ENCODE results near the gene MCHR1. TPM values are rescaled to one million over a fixed set of nuclear protein-coding genes. Genes with fewer than 3 reads are reported as not detected.

Gene MCHR1
- total RNA-seq, 1 experiment from 2014 or later, result not detected

- intact Hi-C loops (cut with micrococcal nuclease; ENCODE audit: unreplicated experiment), result no loop called here
- H3K4me1 ChIP-seq (ENCODE audit: insufficient read depth, low read length, poor library complexity, severe bottlenecking), result peaks cover 26% of the 10 kb centered on the region
- H3K27ac ChIP-seq (ENCODE audit: low read depth, low read length, poor library complexity, severe bottlenecking), result no peak overlapping the region
- H3K27me3 ChIP-seq (replicated peaks; ENCODE audit: insufficient read depth, low read depth, low read length, poor library complexity), result no peaks in the 10 kb centered on the region
- no peaks in the 10 kb centered on the region for H3K9me3 ChIP-seq (ENCODE audit: low read depth, low read length, poor library complexity, severe bottlenecking)
- CTCF ChIA-PET, result interaction anchor here (2.9 kb wide), 1 partner anchor 218 kb away, joined by 21 read pairs; no protein-coding TSS in a partner anchor
- H3K4me3 ChIP-seq (ENCODE audit: low read depth, low read length, poor library complexity, severe bottlenecking), result no peak overlapping the region
- TF ChIP-seq CTCF (conservative IDR thresholded peaks at IDR 0.05; ENCODE audit: low read depth, low read length) (no peak), EZH2 (IDR thresholded peaks at IDR 0.05; ENCODE audit: borderline replicate concordance, low read depth, low read length, poor library complexity, severe bottlenecking) (no peak)
- POLR2A ChIA-PET (ENCODE audit: low non-redundant PET), result no interaction called here
- no peaks in the 10 kb centered on the region for H3K36me3 ChIP-seq (ENCODE audit: insufficient read depth, low read length, poor library complexity, severe bottlenecking)
- BruUV-seq (replicated peaks), result no TSS peak
- no peak for DNase-seq (ENCODE audit: low spot score)
These were observed 2.2 kb downstream of the MCHR1 start for GRCh38 chr22:40681451-40681850.

- no peak for DNase-seq (ENCODE audit: low spot score)
- Histone ChIP-seq H3K36me3 (ENCODE audit: insufficient read depth, low read length, poor library complexity, severe bottlenecking) (no peaks in the 10 kb centered on the region), H3K9me3 (ENCODE audit: low read depth, low read length, poor library complexity, severe bottlenecking) (no peaks in the 10 kb centered on the region), H3K4me3 (ENCODE audit: low read depth, low read length, poor library complexity, severe bottlenecking) (no peak overlapping the region), H3K27ac (ENCODE audit: low read depth, low read length, poor library complexity, severe bottlenecking) (no peak overlapping the region), H3K27me3 (replicated peaks; ENCODE audit: insufficient read depth, low read depth, low read length, poor library complexity) (no peaks in the 10 kb centered on the region), H3K4me1 (ENCODE audit: insufficient read depth, low read length, poor library complexity, severe bottlenecking) (peaks cover 20% of the 10 kb centered on the region)
- intact Hi-C loops (cut with micrococcal nuclease; ENCODE audit: unreplicated experiment), result no loop called here
- ChIA-PET POLR2A (ENCODE audit: low non-redundant PET) (no interaction called here), CTCF (interaction anchor here (1.4 kb wide), 1 partner anchor 75 kb away, joined by 8 read pairs; no protein-coding TSS in a partner anchor)
- no peak for TF ChIP-seq CTCF (conservative IDR thresholded peaks at IDR 0.05; ENCODE audit: low read depth, low read length)
- TF ChIP-seq EZH2 (IDR thresholded peaks at IDR 0.05; ENCODE audit: borderline replicate concordance, low read depth, low read length, poor library complexity, severe bottlenecking), result no peak
- BruUV-seq (replicated peaks), result no TSS peak
These were observed 5.4 kb downstream of the MCHR1 start for GRCh38 chr22:40684728-40685127.

GRCh38 chr22:40685406-40685805, 6.1 kb downstream of the MCHR1 start:
- H3K27ac ChIP-seq (ENCODE audit: low read depth, low read length, poor library complexity, severe bottlenecking), result no peak overlapping the region
- peaks cover 13% of the 10 kb centered on the region for H3K4me1 ChIP-seq (ENCODE audit: insufficient read depth, low read length, poor library complexity, severe bottlenecking)
- no peak for DNase-seq (ENCODE audit: low spot score)
- no peaks in the 10 kb centered on the region for H3K9me3 ChIP-seq (ENCODE audit: low read depth, low read length, poor library complexity, severe bottlenecking)
- no TSS peak for BruUV-seq (replicated peaks)
- ChIA-PET CTCF (interaction anchor here (1.4 kb wide), 1 partner anchor 75 kb away, joined by 8 read pairs; no protein-coding TSS in a partner anchor), POLR2A (ENCODE audit: low non-redundant PET) (no interaction called here)
- intact Hi-C loops (cut with micrococcal nuclease; ENCODE audit: unreplicated experiment), result no loop called here
- H3K27me3 ChIP-seq (replicated peaks; ENCODE audit: insufficient read depth, low read depth, low read length, poor library complexity), result no peaks in the 10 kb centered on the region
- TF ChIP-seq EZH2 (IDR thresholded peaks at IDR 0.05; ENCODE audit: borderline replicate concordance, low read depth, low read length, poor library complexity, severe bottlenecking), result no peak
- TF ChIP-seq CTCF (conservative IDR thresholded peaks at IDR 0.05; ENCODE audit: low read depth, low read length), result no peak
- H3K36me3 ChIP-seq (ENCODE audit: insufficient read depth, low read length, poor library complexity, severe bottlenecking), result no peaks in the 10 kb centered on the region
- H3K4me3 ChIP-seq (ENCODE audit: low read depth, low read length, poor library complexity, severe bottlenecking), result no peak overlapping the region
